ENCODE measurements around the gene ADAMTS16.

GRCh38 chr5:5308319-5308718, 168.2 kb downstream of the ADAMTS16 start:
- TF ChIP-seq POLR2AphosphoS5 (IDR thresholded peaks at IDR 0.05; ENCODE audit: low read depth) (no peak), CTCF (conservative IDR thresholded peaks at IDR 0.05; ENCODE audit: low read depth in 2 of 2) (no peak), JUNB (IDR thresholded peaks at IDR 0.05; ENCODE audit: unreplicated experiment) (no peak), REST (IDR thresholded peaks at IDR 0.05; ENCODE audit: unreplicated experiment) (no peak), EZH2phosphoT487 (IDR thresholded peaks at IDR 0.05; ENCODE audit: unreplicated experiment) (no peak), EZH2 (IDR thresholded peaks at IDR 0.05; ENCODE audit: low read depth, unreplicated experiment) (no peak), ETS1 (IDR thresholded peaks at IDR 0.05) (no peak), ZNF114 (CRISPR knock-in tag; IDR thresholded peaks at IDR 0.05) (no peak)
